Natural killer cell (primary cell): Measurements from ENCODE around the gene PREB. TPM values are rescaled to one million over a fixed set of nuclear protein-coding genes. Genes with fewer than 3 reads are reported as not detected.

Experiments
- ATAC-seq, 3 donors: fragments of 150-1000 bp in 2 of 3; fragments of 200-7000 bp in 1 of 3; cut with Tn5 transposase; 1 replicate in 1 of 3; 2 replicates in 2 of 3; pipeline ENCODE4 v1.10.0; 2021; ENCODE audit warnings: mild to moderate bottlenecking in 2 of 3, moderate library complexity in 2 of 3
- DNase-seq, 2 donors: peaks; one replicate each; pipeline versions ENCODE4 v3.0.0 to v3.0.0-alpha.2; 2013 to 2021; ENCODE audit warnings: mixed read lengths in 1 of 2
- H3K27ac ChIP-seq: one replicate; pipeline ENCODE4 v1.5.1; 2013; ENCODE audit warnings: mild to moderate bottlenecking, low read length
- H3K27me3 ChIP-seq: one replicate; pipeline ENCODE4 v1.6.1; 2013; ENCODE audit warnings: low read length; ENCODE audit not compliant: control insufficient read depth, insufficient read depth
- H3K36me3 ChIP-seq: one replicate; pipeline ENCODE4 v1.6.1; 2013; ENCODE audit warnings: low read length; ENCODE audit not compliant: control insufficient read depth, insufficient read depth
- H3K4me1 ChIP-seq: one replicate; pipeline ENCODE4 v1.6.1; 2013; ENCODE audit warnings: low read length; ENCODE audit not compliant: control insufficient read depth, insufficient read depth
- H3K4me3 ChIP-seq: one replicate; pipeline ENCODE4 v1.5.1; 2013; ENCODE audit warnings: low read length
- H3K9me3 ChIP-seq: one replicate; pipeline ENCODE4 v1.6.1; 2013; ENCODE audit warnings: low read length; ENCODE audit not compliant: control insufficient read depth, insufficient read depth
- H3K27ac Mint-ChIP-seq, 2 donors: one replicate each; pipeline ENCODE4 v1.8.0; 2022; ENCODE audit warnings: mild to moderate bottlenecking in 2 of 2, mixed read lengths in 2 of 2, moderate library complexity in 1 of 2
- H3K27me3 Mint-ChIP-seq, 2 donors: one replicate each; pipeline ENCODE4 v1.8.0; 2022; ENCODE audit warnings: low read depth in 2 of 2, mixed read lengths in 2 of 2
- H3K36me3 Mint-ChIP-seq: one replicate; pipeline ENCODE4 v1.8.0; 2022; ENCODE audit warnings: mixed read lengths
- H3K4me1 Mint-ChIP-seq, 2 donors: one replicate each; pipeline ENCODE4 v1.8.0; 2022; ENCODE audit warnings: mixed read lengths in 2 of 2
- H3K4me3 Mint-ChIP-seq: one replicate; pipeline ENCODE4 v1.8.0; 2022; ENCODE audit warnings: mild to moderate bottlenecking, moderate library complexity, mixed read lengths
- H3K9me3 Mint-ChIP-seq, 2 donors: one replicate each; pipeline ENCODE4 v1.8.0; 2022; ENCODE audit warnings: mixed read lengths in 2 of 2
- WGBS: methylation state at CpG from one replicate; pipeline ENCODE4 v1.1.7; 2013; ENCODE audit warnings: missing lambda C conversion rate; ENCODE audit not compliant: insufficient coverage; 5-methylcytosine and 5-hydroxymethylcytosine counted together
- intact Hi-C: fragments of 100-400 bp; cut with micrococcal nuclease; formaldehyde crosslinking; loops from one replicate; pipeline ENCODE4 v1.14.2; 2022
- total RNA-seq, 4 donors: library from RNA; stranded (reverse); fragments of 120-200 nt in 1 of 4; gene quantifications; one replicate each; pipeline versions ENCODE4 v1.2.3 to v1.2.4, GENCODE V29; 2013 to 2022
- TF ChIP-seq, protein P1 (sequence below): fragments of 200-600 bp; IDR thresholded peaks from one replicate; pipeline ENCODE4 v1.8.0; 2022; ENCODE audit warnings: antibody characterized with exemption

Gene PREB
- total RNA-seq, 3 donors from 2014 or later (not counting 1 experiment from before 2014, with no cell fraction given) = 24.6 to 41.5 (median 31.2) TPM

DNA sequence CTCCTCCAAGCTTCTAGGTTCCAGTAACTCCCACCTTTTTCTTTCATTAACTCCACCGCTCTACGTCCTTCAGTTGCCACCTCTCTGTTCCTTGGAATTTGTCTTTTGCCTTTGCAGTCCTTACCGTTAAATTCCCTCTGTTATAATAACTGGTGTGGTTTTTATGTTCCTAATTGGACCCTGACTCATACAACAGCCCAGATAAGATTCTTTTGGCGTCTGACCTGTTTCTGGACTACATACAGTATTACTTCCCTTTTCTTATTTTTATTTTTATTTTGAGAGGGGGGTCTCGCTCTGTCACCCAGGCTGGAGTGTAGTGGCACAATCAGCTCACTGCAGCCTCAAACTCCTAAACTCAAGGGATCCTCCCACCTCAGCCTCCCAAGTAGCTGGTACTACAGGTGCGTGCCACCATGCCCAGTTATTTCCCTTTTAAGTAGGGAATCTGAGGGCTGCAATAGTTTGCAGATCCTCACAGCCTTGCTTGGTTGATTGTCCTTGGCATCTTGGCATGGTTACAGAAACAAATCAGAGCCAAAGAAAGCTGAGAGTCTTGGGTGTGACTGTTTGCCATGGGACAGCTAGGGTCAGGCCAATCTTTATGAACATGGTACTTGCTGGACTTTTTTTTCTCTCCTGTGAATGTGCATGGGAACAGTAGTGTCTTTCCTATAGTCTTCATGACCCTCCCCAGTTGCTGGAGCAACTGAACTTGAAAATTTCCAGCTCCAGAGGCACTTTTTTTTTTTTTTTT, 36.3 kb upstream of the PREB start:
- Histone ChIP-seq H3K9me3 (no peaks in the 10 kb centered on the region), H3K4me3 (no peak overlapping the region), H3K4me1 (peaks cover 6% of the 10 kb centered on the region), H3K27me3 (no peaks in the 10 kb centered on the region), H3K27ac (no peak overlapping the region), H3K36me3 (no peaks in the 10 kb centered on the region)
- Mint-ChIP-seq H3K27me3 (peaks cover 6 to 7% of the 10 kb centered on the region in 2 donors), H3K27ac (no peak overlapping the region), H3K4me3 (no peak overlapping the region), H3K9me3 (no peaks in the 10 kb centered on the region), H3K36me3 (no peaks in the 10 kb centered on the region), H3K4me1 (peaks cover 0 to 5% of the 10 kb centered on the region in 2 donors)
- 90% methylated on average over 3 of the region's 6 CpGs for WGBS
- TF ChIP-seq, protein P1, sequence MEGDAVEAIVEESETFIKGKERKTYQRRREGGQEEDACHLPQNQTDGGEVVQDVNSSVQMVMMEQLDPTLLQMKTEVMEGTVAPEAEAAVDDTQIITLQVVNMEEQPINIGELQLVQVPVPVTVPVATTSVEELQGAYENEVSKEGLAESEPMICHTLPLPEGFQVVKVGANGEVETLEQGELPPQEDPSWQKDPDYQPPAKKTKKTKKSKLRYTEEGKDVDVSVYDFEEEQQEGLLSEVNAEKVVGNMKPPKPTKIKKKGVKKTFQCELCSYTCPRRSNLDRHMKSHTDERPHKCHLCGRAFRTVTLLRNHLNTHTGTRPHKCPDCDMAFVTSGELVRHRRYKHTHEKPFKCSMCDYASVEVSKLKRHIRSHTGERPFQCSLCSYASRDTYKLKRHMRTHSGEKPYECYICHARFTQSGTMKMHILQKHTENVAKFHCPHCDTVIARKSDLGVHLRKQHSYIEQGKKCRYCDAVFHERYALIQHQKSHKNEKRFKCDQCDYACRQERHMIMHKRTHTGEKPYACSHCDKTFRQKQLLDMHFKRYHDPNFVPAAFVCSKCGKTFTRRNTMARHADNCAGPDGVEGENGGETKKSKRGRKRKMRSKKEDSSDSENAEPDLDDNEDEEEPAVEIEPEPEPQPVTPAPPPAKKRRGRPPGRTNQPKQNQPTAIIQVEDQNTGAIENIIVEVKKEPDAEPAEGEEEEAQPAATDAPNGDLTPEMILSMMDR = no peak
- DNase-seq (no peak), ATAC-seq (no peak)
- intact Hi-C loops = loop anchor here (5.0 kb wide), 1 partner anchor 112 kb away; the partner anchor contains the start of gene TRIM54

DNA sequence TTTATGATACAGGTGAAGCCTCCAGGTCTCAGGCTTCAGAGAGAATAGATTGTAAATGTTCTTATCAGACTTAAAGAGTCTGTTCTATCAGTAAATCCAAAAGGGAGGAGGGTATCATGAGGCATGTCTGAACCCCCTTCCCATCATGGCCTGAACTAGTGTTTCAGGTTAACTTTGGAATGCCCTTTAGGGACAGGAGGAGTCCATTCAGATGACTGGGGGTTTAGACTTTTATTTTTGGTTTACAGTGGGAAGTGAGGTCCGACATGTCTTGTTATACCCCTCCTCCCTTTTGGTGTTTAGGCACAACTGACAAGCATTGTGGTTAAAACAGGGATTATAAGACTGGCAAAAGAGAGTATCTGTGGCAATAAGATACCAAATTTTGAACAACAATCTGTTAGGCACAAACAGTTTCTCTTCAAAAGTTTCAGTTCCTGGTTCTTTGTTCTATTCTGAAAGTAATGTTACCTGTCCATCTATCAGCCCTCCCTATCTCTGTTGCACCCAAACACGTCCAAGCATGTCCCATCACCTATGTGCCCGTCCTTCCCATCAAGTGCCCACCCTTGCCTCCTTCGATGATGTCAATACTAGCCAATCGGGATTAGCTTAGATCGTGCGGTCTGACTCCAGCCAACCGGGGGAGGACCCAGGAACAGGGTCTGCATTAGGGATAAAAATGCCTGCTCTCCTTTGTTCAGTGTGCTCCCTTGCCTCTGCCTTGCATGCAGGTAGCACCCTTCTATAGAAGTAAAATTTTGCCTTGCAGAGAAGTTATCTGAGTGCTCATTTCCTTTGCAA, 30.7 kb upstream of the PREB start:
- Histone ChIP-seq H3K4me1 (peaks cover 5% of the 10 kb centered on the region), H3K27ac (no peak overlapping the region), H3K9me3 (no peaks in the 10 kb centered on the region), H3K36me3 (no peaks in the 10 kb centered on the region), H3K4me3 (no peak overlapping the region), H3K27me3 (no peaks in the 10 kb centered on the region)
- no peak overlapping the region for H3K4me3 Mint-ChIP-seq
- no peaks in the 10 kb centered on the region for H3K9me3 Mint-ChIP-seq
- no peak for ATAC-seq
- H3K27me3 Mint-ChIP-seq = peaks cover 0 to 3% of the 10 kb centered on the region in 2 donors
- 86% methylated on average over 8 of the region's 8 CpGs for WGBS
- DNase-seq = no peak
- no peaks in the 10 kb centered on the region for H3K36me3 Mint-ChIP-seq
- intact Hi-C loops = no loop called here
- no peaks in the 10 kb centered on the region for H3K4me1 Mint-ChIP-seq
- TF ChIP-seq, protein P1 = no peak
- no peak overlapping the region for H3K27ac Mint-ChIP-seq

DNA sequence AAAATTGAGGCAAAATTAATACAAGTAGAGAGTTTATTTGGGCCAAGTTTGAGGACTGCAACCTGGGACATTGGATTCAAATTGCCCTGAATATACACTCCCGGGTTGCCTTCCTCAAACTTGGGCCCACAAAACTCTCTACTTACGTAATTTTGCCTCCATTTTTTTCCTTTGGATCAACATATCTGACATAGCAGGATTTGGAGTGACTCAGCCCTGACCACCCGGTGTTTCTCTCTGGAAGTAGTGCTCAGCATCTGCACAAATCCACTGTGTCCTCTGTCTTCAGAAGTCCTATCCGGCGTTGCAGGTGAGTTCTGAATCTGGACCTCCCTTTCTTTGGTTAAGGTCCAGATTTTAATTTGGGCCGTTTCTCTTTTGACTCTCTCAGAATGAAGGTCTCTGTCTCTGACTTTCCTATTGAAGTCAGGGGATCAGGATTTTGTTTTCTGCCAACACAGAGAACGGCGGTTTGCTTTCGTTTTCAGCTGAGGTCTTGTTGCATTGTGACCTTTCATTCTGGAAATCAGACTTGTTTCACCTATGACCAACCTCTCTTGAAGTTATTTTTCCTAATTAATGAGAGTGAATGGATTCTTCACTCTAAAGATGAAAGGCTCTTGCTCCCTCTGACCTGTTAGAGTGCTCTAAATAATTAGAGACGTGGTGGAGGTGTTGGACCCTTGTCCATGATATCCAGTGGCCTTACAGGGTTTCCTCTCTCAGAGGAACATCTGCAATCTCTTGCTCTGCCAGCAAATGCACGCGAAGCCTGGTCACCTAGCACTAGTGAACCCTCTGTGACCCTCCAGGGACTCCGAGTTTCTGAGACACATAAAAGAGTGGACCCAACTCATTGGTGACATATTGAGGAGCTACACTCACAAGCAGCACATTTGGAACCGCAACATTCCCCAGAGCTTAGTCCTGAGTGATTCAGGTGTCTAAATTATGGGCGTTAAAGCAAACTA, 28.0 kb upstream of the PREB start:
- DNase-seq (no peak), ATAC-seq (no peak)
- H3K4me1 Mint-ChIP-seq = no peaks in the 10 kb centered on the region
- H3K4me3 ChIP-seq = no peak overlapping the region
- no peak overlapping the region for H3K27ac ChIP-seq
- no peak overlapping the region for H3K27ac Mint-ChIP-seq
- H3K36me3 Mint-ChIP-seq = no peaks in the 10 kb centered on the region
- no peaks in the 10 kb centered on the region for H3K27me3 ChIP-seq
- H3K36me3 ChIP-seq = no peaks in the 10 kb centered on the region
- H3K9me3 ChIP-seq = no peaks in the 10 kb centered on the region
- no peaks in the 10 kb centered on the region for H3K4me1 ChIP-seq
- whole genome bisulfite sequencing = 85% methylated on average over 15 of the region's 15 CpGs
- intact Hi-C loops = no loop called here
- H3K27me3 Mint-ChIP-seq = no peaks in the 10 kb centered on the region
- TF ChIP-seq, protein P1 = no peak
- H3K9me3 Mint-ChIP-seq = no peaks in the 10 kb centered on the region
- H3K4me3 Mint-ChIP-seq = no peak overlapping the region
